GM10266 (cell line): ENCODE measurements around the gene MTX3.

Source experiments
- DNase-seq: peaks from one replicate; pipeline ENCODE4 v3.0.0; 2012; ENCODE audit errors: extremely low spot score
- CTCF ChIP-seq: IDR thresholded peaks from 2 replicates; pipeline ENCODE4 v1.5.1; 2012; ENCODE audit warnings: mild to moderate bottlenecking, low read depth; ENCODE audit not compliant: control insufficient read depth, insufficient read depth; ENCODE audit errors: missing control alignments

Gene MTX3

DNA sequence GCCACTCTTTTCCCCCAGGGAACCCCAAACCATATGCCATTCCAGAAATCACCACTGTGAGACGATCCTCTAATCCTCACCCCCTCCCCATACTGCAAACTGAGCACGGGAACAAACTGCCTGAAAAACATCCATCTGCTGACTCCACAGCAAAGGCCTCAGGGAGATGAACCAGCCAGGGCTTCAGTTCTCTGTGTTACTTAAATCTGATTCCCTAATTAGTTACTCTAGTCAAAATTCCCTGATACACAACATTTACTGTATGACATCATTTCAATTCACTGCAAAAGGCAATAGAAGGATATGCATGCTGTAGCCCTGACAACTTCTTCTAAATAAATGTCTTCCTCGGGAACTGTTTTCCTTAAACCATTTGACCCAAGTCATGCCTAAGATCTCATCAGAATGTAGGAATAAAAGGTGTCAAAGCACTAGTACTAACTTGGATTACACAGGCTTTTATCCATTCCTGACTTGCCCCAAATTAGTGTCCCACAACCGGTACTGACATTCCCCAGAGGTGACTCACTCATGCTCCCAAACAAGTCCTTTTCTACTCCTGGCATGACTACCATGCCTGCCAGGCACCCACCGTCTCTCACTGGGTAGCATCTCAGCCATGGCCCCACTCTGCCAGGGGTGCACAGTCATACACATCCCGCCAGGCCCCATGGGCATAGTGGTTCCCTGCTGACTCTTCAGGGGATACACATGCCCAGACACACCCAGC lies 35.0 kb downstream of the MTX3 start:
- TF ChIP-seq CTCF: no peak
- DNase-seq: no peak

GRCh38 chr5:79955356-79955895 lies 35.6 kb downstream of the MTX3 start:
- DNase-seq: no peak
- TF ChIP-seq CTCF: no peak

- no peak for DNase-seq
- TF ChIP-seq CTCF: no peak
These were observed 36.4 kb downstream of the MTX3 start for GRCh38 chr5:79954620-79955019.

DNA sequence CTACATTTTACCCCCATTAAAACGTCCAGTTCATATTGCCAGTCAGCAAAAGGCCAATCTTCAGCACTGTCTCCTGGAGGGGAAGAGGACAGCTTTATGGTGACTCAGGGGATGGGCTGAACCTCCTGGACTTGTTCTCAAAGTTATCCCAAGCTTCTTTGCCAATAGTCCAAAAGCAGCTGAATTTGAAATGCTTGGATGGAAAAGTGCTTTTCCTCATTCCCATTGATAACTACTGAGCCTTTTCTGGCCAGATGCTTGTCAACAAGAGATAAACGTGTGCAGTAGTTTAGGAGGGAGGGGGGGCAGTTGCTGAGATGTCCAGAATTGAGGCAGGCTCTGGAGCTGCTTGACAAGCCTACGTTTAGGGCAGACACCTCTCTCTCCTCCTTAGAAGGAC lies 43.5 kb downstream of the MTX3 start:
- no peak for DNase-seq
- no peak for TF ChIP-seq CTCF

DNA sequence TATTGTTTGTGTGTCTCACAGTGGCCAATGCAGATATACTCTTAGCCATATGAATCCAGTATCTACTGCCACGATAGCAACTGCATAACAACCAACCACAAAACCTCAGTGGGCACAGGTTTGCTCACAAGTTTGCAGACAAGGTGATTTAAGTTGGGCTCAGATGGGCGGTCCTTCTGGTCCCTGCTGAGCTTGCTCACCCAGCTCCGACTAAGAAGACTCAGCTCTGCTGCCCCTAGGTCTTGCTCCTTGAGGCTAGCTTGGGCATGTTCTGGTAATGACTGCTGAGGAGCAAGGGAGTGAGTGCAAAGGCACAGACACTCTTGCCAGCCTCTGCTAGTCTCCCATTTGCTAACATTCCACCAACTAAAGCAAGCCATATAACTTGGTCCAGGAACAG lies 52.6 kb downstream of the MTX3 start:
- DNase-seq: no peak
- TF ChIP-seq CTCF: no peak

GRCh38 chr5:79936646-79937216 lies 54.3 kb downstream of the MTX3 start:
- TF ChIP-seq CTCF: no peak
- no peak for DNase-seq

GRCh38 chr5:79936002-79936645 lies 54.9 kb downstream of the MTX3 start:
- DNase-seq: no peak
- TF ChIP-seq CTCF: no peak
